Measurements from ENCODE around the gene HSPB2. TPM values are rescaled to one million over a fixed set of nuclear protein-coding genes. Genes with fewer than 3 reads are reported as not detected.
A peak's percentile ranks its signal among the peaks of the same experiment; 100 is the strongest.

Gene HSPB2
- total RNA-seq, 2 donors from 2014 or later, result 0.85 TPM; not detected in 1

GRCh38 chr11:111921541-111922230 lies 9.2 kb downstream of the HSPB2 start:
- WGBS, result 94% methylated on average over 7 of the region's 7 CpGs
- Histone ChIP-seq H3K9me3 (no peaks in the 10 kb centered on the region), H3K27me3 (replicated peaks; ENCODE audit: insufficient read depth) (no peaks in the 10 kb centered on the region), H3K4me3 (no peak overlapping the region), H3K36me3 (no peaks in the 10 kb centered on the region), H3K27ac (peak overlapping the region in 1 of 2 donors; percentile 6), H3K4me1 (replicated peaks) (peaks cover 8% of the 10 kb centered on the region)
- TF ChIP-seq CTCF (IDR thresholded peaks at IDR 0.05) (no peak), POLR2A (IDR thresholded peaks at IDR 0.05) (no peak), POLR2AphosphoS5 (IDR thresholded peaks at IDR 0.05) (no peak)
- no peak for DNase-seq (ENCODE audit: low spot score)
- intact Hi-C loops (cut with DNase I), result no loop called here

GRCh38 chr11:111922803-111923202 lies 10.3 kb downstream of the HSPB2 start:
- DNase-seq (ENCODE audit: low spot score), result peak; percentile 90
- Histone ChIP-seq H3K4me3 (no peak overlapping the region), H3K36me3 (no peaks in the 10 kb centered on the region), H3K27ac (peak overlapping the region; percentile 89 to 97), H3K27me3 (replicated peaks; ENCODE audit: insufficient read depth) (no peaks in the 10 kb centered on the region), H3K9me3 (no peaks in the 10 kb centered on the region), H3K4me1 (replicated peaks) (peaks cover 8% of the 10 kb centered on the region)
- WGBS, result 8% methylated on average over 2 of the region's 2 CpGs
- intact Hi-C loops (cut with DNase I), result no loop called here
- TF ChIP-seq POLR2A (IDR thresholded peaks at IDR 0.05) (no peak), POLR2AphosphoS5 (IDR thresholded peaks at IDR 0.05) (peak; percentile 83), CTCF (IDR thresholded peaks at IDR 0.05) (no peak)

- H3K4me1 ChIP-seq (replicated peaks), result peaks cover 8% of the 10 kb centered on the region
- no peaks in the 10 kb centered on the region for H3K9me3 ChIP-seq
- TF ChIP-seq POLR2AphosphoS5 (IDR thresholded peaks at IDR 0.05) (no peak), POLR2A (IDR thresholded peaks at IDR 0.05) (no peak), CTCF (IDR thresholded peaks at IDR 0.05) (no peak)
- peak overlapping the region; percentile 89 to 97 for H3K27ac ChIP-seq
- H3K36me3 ChIP-seq, result no peaks in the 10 kb centered on the region
- WGBS, result 45% methylated on average over 5 of the region's 5 CpGs
- H3K27me3 ChIP-seq (replicated peaks; ENCODE audit: insufficient read depth), result no peaks in the 10 kb centered on the region
- no peak overlapping the region for H3K4me3 ChIP-seq
- no peak for DNase-seq (ENCODE audit: low spot score)
- intact Hi-C loops (cut with DNase I), result no loop called here
These were observed 10.8 kb downstream of the HSPB2 start for GRCh38 chr11:111923351-111923788.

GRCh38 chr11:111923951-111924350 lies 11.4 kb downstream of the HSPB2 start:
- intact Hi-C loops (cut with DNase I), result no loop called here
- peak overlapping the region; percentile 89 to 97 for H3K27ac ChIP-seq
- no peak overlapping the region for H3K4me3 ChIP-seq
- H3K27me3 ChIP-seq (replicated peaks; ENCODE audit: insufficient read depth), result no peaks in the 10 kb centered on the region
- TF ChIP-seq POLR2A (IDR thresholded peaks at IDR 0.05), result no peak
- no peak for TF ChIP-seq CTCF (IDR thresholded peaks at IDR 0.05)
- no peak for TF ChIP-seq POLR2AphosphoS5 (IDR thresholded peaks at IDR 0.05)
- no peaks in the 10 kb centered on the region for H3K9me3 ChIP-seq
- H3K36me3 ChIP-seq, result no peaks in the 10 kb centered on the region
- peaks cover 8% of the 10 kb centered on the region for H3K4me1 ChIP-seq (replicated peaks)
- DNase-seq (ENCODE audit: low spot score), result no peak

- no peak overlapping the region for H3K4me3 ChIP-seq
- intact Hi-C loops (cut with DNase I), result loop anchor here (5.0 kb wide), 1 partner anchor 49 kb away; the partner anchor contains the start of genes CFAP68 and FDXACB1
- H3K4me1 ChIP-seq (replicated peaks), result peaks cover 8% of the 10 kb centered on the region
These were observed 13.4 kb downstream of the HSPB2 start for GRCh38 chr11:111925953-111926352.

More at GRCh38 chr11:111925953-111926352, 13.4 kb downstream of the HSPB2 start:
- Histone ChIP-seq H3K27me3 (replicated peaks; ENCODE audit: insufficient read depth) (no peaks in the 10 kb centered on the region), H3K27ac (peak overlapping the region; percentile 89 to 97), H3K9me3 (no peaks in the 10 kb centered on the region), H3K36me3 (no peaks in the 10 kb centered on the region)
- 91% methylated on average over 16 of the region's 16 CpGs for WGBS
- TF ChIP-seq CTCF (IDR thresholded peaks at IDR 0.05) (no peak), POLR2A (IDR thresholded peaks at IDR 0.05) (no peak), POLR2AphosphoS5 (IDR thresholded peaks at IDR 0.05) (no peak)
- no peak for DNase-seq (ENCODE audit: low spot score)
